ENCODE measurements around the gene TRIM44.

- TF ChIP-seq CTCF (IDR thresholded peaks at IDR 0.05) (no peak), ZFX (IDR thresholded peaks at IDR 0.05; ENCODE audit: borderline replicate concordance) (no peak)
Measured at GRCh38 chr11:35763301-35763700, 100.7 kb downstream of the TRIM44 start.
